ENCODE results near the gene FGG. TPM values are rescaled to one million over a fixed set of nuclear protein-coding genes. Genes with fewer than 3 reads are reported as not detected.

The FGG gene
- total RNA-seq, 4 donors from 2014 or later: not detected

GRCh38 chr4:154626793-154627484, 14.5 kb upstream of the FGG start:
- peak in 2 of 3 experiments; percentile 42 to 56 for TF ChIP-seq CTCF (IDR thresholded peaks at IDR 0.05)
- no peak for TF ChIP-seq POLR2AphosphoS5 (IDR thresholded peaks at IDR 0.05)
- H3K4me1 ChIP-seq: peaks cover 8 to 13% (median 10%) of the 10 kb centered on the region in 4 donors
- no peaks in the 10 kb centered on the region for H3K9me3 ChIP-seq
- peak overlapping the region; percentile 41 to 55 (median 46) for H3K4me3 ChIP-seq
- no peak overlapping the region for H3K27ac ChIP-seq (replicated peaks in 1 of 4)
- 5% methylated on average over 28 of the region's 48 CpGs for WGBS
- DNase-seq (ENCODE audit: extremely low spot score): no peak
- H3K36me3 ChIP-seq: no peaks in the 10 kb centered on the region
- intact Hi-C loops (cut with DNase I): loop anchor here (10.0 kb wide), 1 partner anchor 232 kb away; no protein-coding TSS in a partner anchor
- H3K27me3 ChIP-seq: peaks cover 0 to 15% (median 0%) of the 10 kb centered on the region in 4 donors

GRCh38 chr4:154625971-154626370, 13.5 kb upstream of the FGG start:
- Histone ChIP-seq H3K4me1 (peaks cover 8 to 13% (median 10%) of the 10 kb centered on the region in 4 donors), H3K4me3 (no peak overlapping the region), H3K27ac (replicated peaks in 1 of 4) (no peak overlapping the region), H3K36me3 (no peaks in the 10 kb centered on the region), H3K9me3 (no peaks in the 10 kb centered on the region), H3K27me3 (peaks cover 0 to 10% (median 0%) of the 10 kb centered on the region in 4 donors)
- DNase-seq (ENCODE audit: extremely low spot score): no peak
- intact Hi-C loops (cut with DNase I): loop anchor here (10.0 kb wide), 1 partner anchor 231 kb away; no protein-coding TSS in a partner anchor
- 91% methylated on average over 3 of the region's 3 CpGs for WGBS
- TF ChIP-seq CTCF (IDR thresholded peaks at IDR 0.05) (no peak), EP300 (IDR thresholded peaks at IDR 0.05) (no peak), POLR2AphosphoS5 (IDR thresholded peaks at IDR 0.05) (no peak), POLR2A (IDR thresholded peaks at IDR 0.05; ENCODE audit: low read depth) (no peak)

GRCh38 chr4:154623995-154624394, 11.5 kb upstream of the FGG start:
- Histone ChIP-seq H3K36me3 (no peaks in the 10 kb centered on the region), H3K27me3 (peaks cover 0 to 9% (median 0%) of the 10 kb centered on the region in 4 donors), H3K27ac (replicated peaks in 1 of 4) (no peak overlapping the region), H3K4me3 (no peak overlapping the region), H3K4me1 (peaks cover 8 to 13% (median 10%) of the 10 kb centered on the region in 4 donors), H3K9me3 (no peaks in the 10 kb centered on the region)
- WGBS: 84% methylated on average over 7 of the region's 7 CpGs
- TF ChIP-seq POLR2AphosphoS5 (IDR thresholded peaks at IDR 0.05) (no peak), CTCF (IDR thresholded peaks at IDR 0.05) (no peak), POLR2A (IDR thresholded peaks at IDR 0.05; ENCODE audit: low read depth) (no peak), EP300 (IDR thresholded peaks at IDR 0.05) (no peak)
- intact Hi-C loops (cut with DNase I): loop anchor here (5.0 to 10.0 kb wide), 2 partner anchors 72 to 229 kb away; partner anchors contain the start of gene PLRG1
- no peak for DNase-seq (ENCODE audit: extremely low spot score)

DNA sequence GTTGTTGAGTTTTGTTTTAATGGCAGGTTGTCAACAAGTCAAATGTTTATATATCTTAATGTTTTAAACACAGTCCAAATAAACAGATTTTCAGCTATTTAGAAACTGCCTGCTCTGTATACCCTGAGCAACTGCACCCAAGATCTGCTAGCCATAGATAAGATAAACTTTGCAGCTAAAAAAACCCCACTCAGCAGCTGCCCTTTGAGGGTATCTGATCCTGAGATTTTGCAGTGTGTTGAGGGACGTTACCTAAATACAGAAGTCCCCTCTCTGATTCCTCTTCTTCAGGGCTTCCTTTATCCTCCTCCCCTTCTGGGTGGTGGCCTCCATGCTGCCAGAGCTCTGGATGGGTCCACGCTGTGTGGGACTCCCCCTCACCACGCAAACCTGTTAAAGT, 11.0 kb upstream of the FGG start:
- no peak overlapping the region for H3K4me3 ChIP-seq
- TF ChIP-seq POLR2A (IDR thresholded peaks at IDR 0.05; ENCODE audit: low read depth) (no peak), CTCF (IDR thresholded peaks at IDR 0.05) (no peak), POLR2AphosphoS5 (IDR thresholded peaks at IDR 0.05) (no peak)
- H3K36me3 ChIP-seq: no peaks in the 10 kb centered on the region
- peaks cover 0 to 9% (median 0%) of the 10 kb centered on the region in 4 donors for H3K27me3 ChIP-seq
- peaks cover 8 to 13% (median 10%) of the 10 kb centered on the region in 4 donors for H3K4me1 ChIP-seq
- no peak overlapping the region for H3K27ac ChIP-seq (replicated peaks in 1 of 4)
- no peak for DNase-seq (ENCODE audit: extremely low spot score)
- intact Hi-C loops (cut with DNase I): loop anchor here (5.0 to 10.0 kb wide), 2 partner anchors 71 to 229 kb away; partner anchors contain the start of gene PLRG1
- no peaks in the 10 kb centered on the region for H3K9me3 ChIP-seq
- 79% methylated on average over 3 of the region's 3 CpGs for WGBS
